Measurements from ENCODE around the gene ARID1B.

The ARID1B gene

DNA sequence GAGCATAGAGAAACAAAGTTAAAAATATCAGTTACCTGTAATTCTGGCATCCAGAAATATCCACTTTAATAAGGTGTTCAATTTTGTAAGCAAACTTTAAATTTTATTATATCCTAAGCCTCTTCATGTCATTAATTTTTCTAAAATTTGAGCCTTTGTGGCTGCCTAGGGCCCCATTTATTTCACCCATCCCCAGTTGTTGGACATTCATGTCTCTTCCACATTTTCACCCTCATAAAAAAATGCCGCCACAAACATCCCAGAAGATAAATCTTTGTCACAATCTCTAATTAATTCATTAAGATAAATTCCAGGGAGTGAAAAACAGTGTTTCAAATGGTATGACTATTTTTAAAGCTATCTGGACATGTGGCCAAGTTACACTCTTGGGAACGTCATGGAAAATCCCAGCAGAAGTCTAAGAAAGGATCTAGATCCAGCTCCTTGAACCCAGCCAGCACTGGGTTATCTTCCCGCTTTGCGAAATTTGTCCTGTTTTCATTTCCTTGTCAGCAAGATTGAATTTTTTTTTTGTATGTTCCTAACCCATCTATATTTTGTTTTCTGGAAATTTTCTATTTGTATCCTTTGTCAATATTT lies 448.9 kb downstream of the ARID1B start:
- H3K36me3 ChIP-seq (ENCODE audit: insufficient read depth, low read length), result no peaks in the 10 kb centered on the region
- no peak overlapping the region for H3K9ac ChIP-seq (ENCODE audit: low read depth, low read length)
- no peak overlapping the region for H3K27ac ChIP-seq (ENCODE audit: low read depth, low read length)
- peaks cover 5% of the 10 kb centered on the region; the same call in 1 of the 2 replicates for H3K4me1 ChIP-seq (ENCODE audit: insufficient read depth, low read length)
- H3K27me3 ChIP-seq (ENCODE audit: insufficient read depth, low read length), result peaks cover 2% of the 10 kb centered on the region; the same call in 1 of the 2 replicates
- WGBS, result 97% methylated on average over 4 of the region's 4 CpGs
- no peak overlapping the region for H3K4me3 ChIP-seq (ENCODE audit: low read length)
- H3K9me3 ChIP-seq (ENCODE audit: insufficient read depth, low read depth, low read length), result no peaks in the 10 kb centered on the region

DNA sequence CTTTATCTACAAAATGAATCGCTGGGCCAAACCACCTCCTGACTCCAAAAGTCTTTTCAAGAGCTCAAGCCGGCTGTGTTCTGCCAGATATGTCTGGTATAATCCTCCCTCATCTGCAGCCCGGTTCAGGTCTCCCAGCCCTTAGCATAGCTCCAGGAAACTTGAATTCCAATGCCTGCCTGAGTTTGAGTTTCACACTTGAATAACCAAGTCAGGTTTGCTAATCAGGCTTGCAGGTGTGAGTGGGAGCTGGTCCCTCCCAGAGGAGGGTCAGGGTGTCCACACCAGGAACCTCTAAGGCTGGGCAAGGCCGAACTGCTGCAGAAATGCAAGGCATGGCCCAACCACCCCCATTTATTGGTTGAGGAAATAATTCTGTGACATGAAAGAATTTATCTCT lies 449.6 kb downstream of the ARID1B start:
- H3K9me3 ChIP-seq (ENCODE audit: insufficient read depth, low read depth, low read length), result no peaks in the 10 kb centered on the region
- no peak overlapping the region for H3K9ac ChIP-seq (ENCODE audit: low read depth, low read length)
- H3K4me1 ChIP-seq (ENCODE audit: insufficient read depth, low read length), result peaks cover 5% of the 10 kb centered on the region; the same call in 1 of the 2 replicates
- H3K36me3 ChIP-seq (ENCODE audit: insufficient read depth, low read length), result no peaks in the 10 kb centered on the region
- H3K27me3 ChIP-seq (ENCODE audit: insufficient read depth, low read length), result 0 out of 2 replicates have a peak, but pooled peaks cover 2% of the 10 kb centered on the region
- no peak overlapping the region for H3K27ac ChIP-seq (ENCODE audit: low read depth, low read length)
- 79% methylated on average over 4 of the region's 4 CpGs for WGBS
- H3K4me3 ChIP-seq (ENCODE audit: low read length), result no peak overlapping the region

DNA sequence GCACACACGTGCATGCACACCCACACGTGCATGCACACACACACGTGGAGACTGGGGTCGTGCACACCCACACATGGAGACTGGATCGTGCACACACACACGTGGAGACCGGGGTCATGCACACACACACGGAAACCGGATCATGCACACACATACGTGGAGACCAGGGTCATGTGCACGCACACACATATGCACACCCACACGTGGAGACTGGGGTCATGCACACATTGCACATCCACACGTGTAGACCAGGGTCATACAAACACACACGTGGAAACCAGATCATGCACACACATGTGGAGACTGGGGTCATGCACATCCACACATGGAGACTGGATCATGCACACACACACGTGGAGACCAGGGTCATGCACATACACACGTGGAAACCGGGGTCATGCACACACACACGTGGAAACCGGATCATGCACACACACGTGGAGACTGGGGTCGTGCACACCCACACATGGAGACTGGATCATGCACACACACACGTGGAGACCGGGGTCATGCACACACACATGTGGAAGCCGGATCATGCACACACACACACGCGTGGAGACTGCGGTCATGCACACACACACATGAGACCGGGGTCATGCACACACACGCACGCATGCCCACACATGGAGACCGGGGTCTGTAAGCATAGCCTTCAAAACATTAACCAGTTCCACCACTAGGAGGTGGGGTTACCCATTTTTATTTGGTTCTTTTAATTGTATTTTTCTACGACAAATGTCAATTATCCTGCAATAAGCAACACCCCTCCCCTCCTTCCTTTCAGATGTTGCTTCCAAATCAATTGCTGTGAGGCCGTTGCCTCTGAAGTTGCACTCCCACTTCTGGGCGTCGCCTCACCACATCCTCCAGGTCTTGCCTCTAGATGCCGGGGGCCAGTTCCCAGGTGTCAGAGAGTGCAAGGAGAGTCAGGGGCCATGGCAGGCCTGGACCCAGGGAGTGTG lies 450.3 kb downstream of the ARID1B start:
- H3K4me3 ChIP-seq (ENCODE audit: low read length), result no peak overlapping the region
- no peak overlapping the region for H3K9ac ChIP-seq (ENCODE audit: low read depth, low read length)
- H3K9me3 ChIP-seq (ENCODE audit: insufficient read depth, low read depth, low read length), result no peaks in the 10 kb centered on the region
- no peak overlapping the region for H3K27ac ChIP-seq (ENCODE audit: low read depth, low read length)
- H3K36me3 ChIP-seq (ENCODE audit: insufficient read depth, low read length), result no peaks in the 10 kb centered on the region
- WGBS, result 93% methylated on average over 36 of the region's 36 CpGs
- peaks cover 5% of the 10 kb centered on the region; the same call in 1 of the 2 replicates for H3K4me1 ChIP-seq (ENCODE audit: insufficient read depth, low read length)
- peaks cover 2% of the 10 kb centered on the region; the same call in 1 of the 2 replicates for H3K27me3 ChIP-seq (ENCODE audit: insufficient read depth, low read length)

DNA sequence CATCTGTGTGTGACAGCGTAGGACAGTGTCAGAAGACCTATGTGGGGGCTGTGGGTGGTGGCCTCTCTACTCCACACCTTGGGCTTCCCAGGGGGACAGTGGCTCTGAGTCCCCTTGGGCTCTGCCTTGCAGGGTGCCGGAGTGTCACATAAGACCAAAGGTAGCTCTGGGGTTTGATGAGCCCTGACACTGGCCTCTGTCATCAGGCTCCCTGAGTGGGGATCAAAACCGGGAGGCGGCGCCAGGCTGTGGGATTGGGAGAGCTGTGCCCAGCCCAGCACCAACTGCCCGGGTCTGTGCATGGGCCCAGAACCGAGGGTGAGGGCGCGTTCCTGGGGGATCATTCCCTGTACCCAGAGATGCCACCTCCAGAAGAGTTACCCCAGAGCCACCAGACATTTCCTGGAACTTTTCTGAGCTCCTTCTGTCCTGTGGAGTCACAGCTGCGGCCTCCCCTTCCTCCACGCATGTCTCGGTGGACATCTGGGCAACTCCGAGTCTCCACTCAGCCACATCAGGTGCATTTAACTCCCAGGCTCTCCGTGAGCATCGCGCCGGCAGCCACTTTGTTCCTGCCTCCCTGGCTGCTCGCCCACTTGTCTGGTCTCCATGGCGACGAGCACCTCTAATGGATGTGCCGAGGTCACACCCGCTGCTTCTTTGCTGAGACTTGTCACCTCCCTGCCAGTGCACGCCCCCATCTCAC lies 451.4 kb downstream of the ARID1B start:
- Histone ChIP-seq H3K9ac (ENCODE audit: low read depth, low read length) (no peak overlapping the region), H3K4me3 (ENCODE audit: low read length) (no peak overlapping the region), H3K27ac (ENCODE audit: low read depth, low read length) (no peak overlapping the region), H3K27me3 (ENCODE audit: insufficient read depth, low read length) (peaks cover 5% of the 10 kb centered on the region), H3K9me3 (ENCODE audit: insufficient read depth, low read depth, low read length) (no peaks in the 10 kb centered on the region), H3K4me1 (ENCODE audit: insufficient read depth, low read length) (peaks cover 5% of the 10 kb centered on the region; the same call in 1 of the 2 replicates), H3K36me3 (ENCODE audit: insufficient read depth, low read length) (no peaks in the 10 kb centered on the region)
- 86% methylated on average over 23 of the region's 23 CpGs for WGBS

DNA sequence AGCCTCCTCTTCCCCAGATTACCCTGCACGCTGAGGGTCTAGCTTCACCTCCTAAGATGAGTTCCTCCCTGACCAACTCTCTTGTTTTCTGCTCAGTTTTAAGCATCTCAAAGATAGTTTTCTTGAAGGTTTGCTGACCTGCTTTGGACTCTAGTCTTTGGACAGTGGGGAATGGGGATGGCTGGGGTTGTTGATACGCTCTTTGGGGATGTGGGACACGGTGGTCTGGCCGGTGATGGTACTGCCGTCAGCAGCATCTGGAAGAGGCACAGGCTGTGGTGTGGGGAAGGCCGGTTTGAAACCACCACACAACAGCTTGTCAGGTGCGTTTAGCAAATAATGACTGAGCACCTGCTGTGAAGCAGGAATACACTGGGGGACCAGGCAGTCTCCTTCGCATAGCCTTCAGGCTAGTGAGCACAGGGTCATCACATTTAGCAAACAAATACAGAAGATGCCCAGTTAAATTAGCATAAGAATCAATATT lies 452.0 kb downstream of the ARID1B start:
- no peak overlapping the region for H3K27ac ChIP-seq (ENCODE audit: low read depth, low read length)
- H3K36me3 ChIP-seq (ENCODE audit: insufficient read depth, low read length), result no peaks in the 10 kb centered on the region
- H3K9me3 ChIP-seq (ENCODE audit: insufficient read depth, low read depth, low read length), result no peaks in the 10 kb centered on the region

DNA sequence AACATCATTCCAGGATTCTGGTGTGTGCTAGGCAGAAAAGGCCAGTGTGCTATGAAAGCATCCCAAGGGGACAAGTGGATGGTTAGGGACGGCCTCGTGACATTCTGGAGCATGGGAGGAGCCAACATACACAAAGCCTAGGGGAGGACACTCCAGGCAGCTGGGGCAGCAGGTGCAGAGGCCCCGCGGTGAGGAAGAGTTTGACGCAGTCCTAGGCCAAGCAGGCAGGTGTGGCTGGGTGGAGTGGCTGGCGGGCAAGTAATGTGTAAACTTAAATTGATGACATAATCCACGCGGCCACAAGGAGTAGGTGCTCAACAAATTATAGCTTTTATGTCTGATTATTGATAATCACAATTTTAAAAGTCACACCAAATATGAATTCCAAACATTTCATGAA lies 452.5 kb downstream of the ARID1B start:
- peaks cover 14% of the 10 kb centered on the region for H3K27me3 ChIP-seq (ENCODE audit: insufficient read depth, low read length)
- no peak overlapping the region for H3K27ac ChIP-seq (ENCODE audit: low read depth, low read length)
- H3K4me1 ChIP-seq (ENCODE audit: insufficient read depth, low read length), result peaks cover 5% of the 10 kb centered on the region; the same call in 1 of the 2 replicates
- no peak overlapping the region for H3K9ac ChIP-seq (ENCODE audit: low read depth, low read length)
- no peak overlapping the region for H3K4me3 ChIP-seq (ENCODE audit: low read length)
- no peaks in the 10 kb centered on the region for H3K36me3 ChIP-seq (ENCODE audit: insufficient read depth, low read length)
- WGBS, result 54% methylated on average over 6 of the region's 8 CpGs
- H3K9me3 ChIP-seq (ENCODE audit: insufficient read depth, low read depth, low read length), result no peaks in the 10 kb centered on the region

More for the DNA sequence above, 452.0 kb downstream of the ARID1B start:
- H3K9ac ChIP-seq (ENCODE audit: low read depth, low read length), result no peak overlapping the region
- H3K4me1 ChIP-seq (ENCODE audit: insufficient read depth, low read length), result peaks cover 5% of the 10 kb centered on the region; the same call in 1 of the 2 replicates
- 51% methylated on average over 8 of the region's 8 CpGs for WGBS
- H3K4me3 ChIP-seq (ENCODE audit: low read length), result no peak overlapping the region
- H3K27me3 ChIP-seq (ENCODE audit: insufficient read depth, low read length), result peaks cover 10% of the 10 kb centered on the region

DNA sequence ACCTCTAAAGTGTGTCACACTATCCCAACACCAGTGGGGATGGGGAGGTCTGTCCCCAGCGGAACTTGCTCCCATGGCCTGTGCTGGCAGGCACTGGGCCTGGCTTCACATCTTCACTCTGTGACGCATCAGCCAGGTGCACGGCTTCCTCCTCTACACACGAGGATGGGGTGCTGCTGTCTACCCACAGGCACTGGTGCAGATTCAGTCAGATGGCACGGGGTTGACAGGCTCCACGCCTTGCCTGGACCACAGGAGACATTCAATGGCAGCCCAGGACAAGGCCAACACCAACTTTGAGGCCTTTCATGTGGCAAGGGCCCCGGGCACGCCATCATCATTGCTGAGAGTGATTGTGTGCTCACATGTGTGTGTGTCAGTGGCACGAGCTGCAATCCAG lies 453.7 kb downstream of the ARID1B start:
- no peak overlapping the region for H3K27ac ChIP-seq (ENCODE audit: low read depth, low read length)
- peaks cover 26% of the 10 kb centered on the region for H3K27me3 ChIP-seq (ENCODE audit: insufficient read depth, low read length)
- H3K9me3 ChIP-seq (ENCODE audit: insufficient read depth, low read depth, low read length), result no peaks in the 10 kb centered on the region
- H3K36me3 ChIP-seq (ENCODE audit: insufficient read depth, low read length), result no peaks in the 10 kb centered on the region
- 92% methylated on average over 9 of the region's 9 CpGs for WGBS
- H3K4me1 ChIP-seq (ENCODE audit: insufficient read depth, low read length), result peaks cover 5% of the 10 kb centered on the region; the same call in 1 of the 2 replicates
- H3K9ac ChIP-seq (ENCODE audit: low read depth, low read length), result no peak overlapping the region
- no peak overlapping the region for H3K4me3 ChIP-seq (ENCODE audit: low read length)

DNA sequence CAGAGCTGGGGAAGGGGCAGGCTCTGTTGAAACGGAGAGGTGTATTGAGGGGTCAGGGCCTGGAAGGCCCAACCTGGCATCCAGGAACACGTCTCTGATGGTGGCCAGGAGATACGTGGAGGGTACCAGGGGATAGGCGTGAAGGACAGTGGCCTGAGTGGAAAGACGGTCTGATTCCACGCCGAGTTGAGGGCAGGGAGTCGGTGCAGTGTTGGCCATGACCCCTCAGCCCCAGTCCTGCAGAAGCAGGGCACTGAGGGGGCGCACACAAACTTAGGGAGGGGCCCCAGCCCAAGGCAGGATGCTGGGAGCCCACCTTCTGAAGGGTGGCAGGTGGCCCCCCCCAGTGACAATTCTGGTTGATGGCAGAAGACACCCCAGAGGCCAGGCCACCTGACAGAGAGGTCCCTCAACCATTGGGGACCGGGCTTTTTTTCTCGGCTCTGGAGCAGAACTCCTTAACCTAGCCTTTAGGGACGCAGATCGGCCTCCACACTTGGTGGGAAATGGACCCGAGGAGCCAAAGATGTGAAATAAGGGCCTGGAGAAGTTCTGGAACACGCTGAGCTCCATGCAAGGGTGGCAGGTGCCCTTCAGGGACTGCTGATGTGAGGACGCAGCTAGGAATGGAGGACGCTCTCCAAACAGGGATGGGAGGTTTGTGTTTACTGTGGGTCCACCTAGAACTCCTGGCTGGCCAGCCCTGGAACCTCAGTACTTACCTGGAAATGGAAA lies 455.1 kb downstream of the ARID1B start:
- Histone ChIP-seq H3K27me3 (ENCODE audit: insufficient read depth, low read length) (peaks cover 41% of the 10 kb centered on the region), H3K9ac (ENCODE audit: low read depth, low read length) (no peak overlapping the region), H3K4me3 (ENCODE audit: low read length) (no peak overlapping the region), H3K36me3 (ENCODE audit: insufficient read depth, low read length) (no peaks in the 10 kb centered on the region), H3K4me1 (ENCODE audit: insufficient read depth, low read length) (peaks cover 5% of the 10 kb centered on the region), H3K27ac (ENCODE audit: low read depth, low read length) (no peak overlapping the region), H3K9me3 (ENCODE audit: insufficient read depth, low read depth, low read length) (no peaks in the 10 kb centered on the region)
- 93% methylated on average over 17 of the region's 17 CpGs for WGBS

DNA sequence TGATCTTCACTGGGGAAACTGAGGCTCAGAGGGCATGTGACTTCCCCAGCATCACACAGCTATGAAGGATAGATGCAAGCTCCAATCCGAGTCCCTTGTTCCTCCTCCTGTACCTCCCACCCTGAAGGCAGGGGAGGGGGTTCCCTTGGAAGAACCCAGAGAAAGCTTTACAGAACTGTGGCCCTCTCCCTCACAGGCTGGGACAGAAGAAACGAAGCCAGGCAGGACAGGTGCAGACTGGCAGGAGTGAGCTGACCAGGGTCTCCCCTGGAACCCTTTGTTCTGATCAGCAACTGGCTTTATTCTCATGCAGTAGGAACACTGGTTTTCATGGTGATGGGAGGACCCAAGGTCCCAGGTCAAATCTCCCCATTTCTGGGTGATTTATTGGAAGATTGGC lies 456.0 kb downstream of the ARID1B start:
- H3K9ac ChIP-seq (ENCODE audit: low read depth, low read length), result no peak overlapping the region
- H3K9me3 ChIP-seq (ENCODE audit: insufficient read depth, low read depth, low read length), result no peaks in the 10 kb centered on the region
- 89% methylated on average over 2 of the region's 2 CpGs for WGBS
- peaks cover 5% of the 10 kb centered on the region for H3K4me1 ChIP-seq (ENCODE audit: insufficient read depth, low read length)
- no peaks in the 10 kb centered on the region for H3K36me3 ChIP-seq (ENCODE audit: insufficient read depth, low read length)
- H3K27ac ChIP-seq (ENCODE audit: low read depth, low read length), result no peak overlapping the region
- peaks cover 46% of the 10 kb centered on the region for H3K27me3 ChIP-seq (ENCODE audit: insufficient read depth, low read length)
- H3K4me3 ChIP-seq (ENCODE audit: low read length), result no peak overlapping the region

DNA sequence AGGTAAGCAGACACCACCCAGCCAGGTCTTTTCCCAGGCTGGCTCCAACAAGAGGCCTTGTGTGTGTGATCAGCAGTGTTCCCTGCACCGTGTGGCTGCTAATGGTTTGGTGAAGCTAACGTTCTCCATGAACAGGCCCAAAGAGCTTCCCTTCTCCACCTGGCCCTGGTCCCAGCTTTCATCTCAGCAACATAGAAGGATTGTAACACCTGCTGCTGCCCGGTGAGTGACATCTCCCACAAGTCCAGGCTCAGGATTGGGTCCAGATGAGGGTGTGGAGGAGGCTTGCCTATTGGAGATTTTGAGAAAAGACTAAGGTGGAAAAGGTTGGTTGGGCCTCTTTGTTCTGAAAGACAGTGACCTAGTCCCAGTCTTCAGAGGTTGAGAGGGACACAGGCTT lies 456.5 kb downstream of the ARID1B start:
- no peaks in the 10 kb centered on the region for H3K9me3 ChIP-seq (ENCODE audit: insufficient read depth, low read depth, low read length)
- H3K4me1 ChIP-seq (ENCODE audit: insufficient read depth, low read length), result peaks cover 5% of the 10 kb centered on the region
- WGBS, result 89% methylated on average over 3 of the region's 3 CpGs
- H3K27ac ChIP-seq (ENCODE audit: low read depth, low read length), result no peak overlapping the region
- peaks cover 46% of the 10 kb centered on the region for H3K27me3 ChIP-seq (ENCODE audit: insufficient read depth, low read length)
- no peak overlapping the region for H3K9ac ChIP-seq (ENCODE audit: low read depth, low read length)
- H3K4me3 ChIP-seq (ENCODE audit: low read length), result no peak overlapping the region
- no peaks in the 10 kb centered on the region for H3K36me3 ChIP-seq (ENCODE audit: insufficient read depth, low read length)

Data from HUES64 (cell line).